HL-60 (cell line): ENCODE results near the gene TET3.

ENCODE experiments used
- DNase-seq, 2 experiments: peaks; one replicate each; pipeline ENCODE4 v3.0.0-alpha.2; 2010 to 2020; ENCODE audit warnings: low read depth in 1 of 2, low spot score in 1 of 2
- H3K27ac ChIP-seq: fragments of 250-450 bp; sonication (Bioruptor Pico); replicated peaks from 2 replicates; pipeline ENCODE4 v1.5.1; 2020; ENCODE audit warnings: mild to moderate bottlenecking, moderate library complexity
- H3K27me3 ChIP-seq: fragments of 250-450 bp; sonication (Bioruptor Pico); 2 replicates; pipeline ENCODE4 v1.5.1; 2021; ENCODE audit warnings: mild to moderate bottlenecking, moderate library complexity; ENCODE audit not compliant: insufficient read depth, poor library complexity, severe bottlenecking
- H3K4me3 ChIP-seq: replicated peaks from 2 replicates; pipeline ENCODE4 v1.5.1; 2011; ENCODE audit warnings: mild to moderate bottlenecking, control low read depth, low read length; ENCODE audit not compliant: insufficient read depth
- GABPA ChIP-seq: IDR thresholded peaks from 2 replicates; pipeline ENCODE4 v1.6.1; 2012; ENCODE audit warnings: low read depth
- POLR2AphosphoS5 ChIP-seq: IDR thresholded peaks from 2 replicates; pipeline ENCODE4 v1.6.1; 2012; ENCODE audit warnings: low read depth
- SPI1 ChIP-seq: IDR thresholded peaks from 2 replicates; pipeline ENCODE4 v1.6.1; 2012; ENCODE audit warnings: low read depth, mild to moderate bottlenecking, borderline replicate concordance
- TF ChIP-seq, protein P1 (sequence below): IDR thresholded peaks from 2 replicates; pipeline ENCODE4 v1.6.1; 2012; ENCODE audit warnings: low read depth; ENCODE audit not compliant: insufficient replicate concordance
- TF ChIP-seq, protein P2 (sequence below): IDR thresholded peaks from one replicate; pipeline ENCODE4 v1.5.1; 2011; ENCODE audit warnings: low read length, control low read depth, inconsistent platforms; ENCODE audit not compliant: insufficient read depth

Gene TET3

DNA sequence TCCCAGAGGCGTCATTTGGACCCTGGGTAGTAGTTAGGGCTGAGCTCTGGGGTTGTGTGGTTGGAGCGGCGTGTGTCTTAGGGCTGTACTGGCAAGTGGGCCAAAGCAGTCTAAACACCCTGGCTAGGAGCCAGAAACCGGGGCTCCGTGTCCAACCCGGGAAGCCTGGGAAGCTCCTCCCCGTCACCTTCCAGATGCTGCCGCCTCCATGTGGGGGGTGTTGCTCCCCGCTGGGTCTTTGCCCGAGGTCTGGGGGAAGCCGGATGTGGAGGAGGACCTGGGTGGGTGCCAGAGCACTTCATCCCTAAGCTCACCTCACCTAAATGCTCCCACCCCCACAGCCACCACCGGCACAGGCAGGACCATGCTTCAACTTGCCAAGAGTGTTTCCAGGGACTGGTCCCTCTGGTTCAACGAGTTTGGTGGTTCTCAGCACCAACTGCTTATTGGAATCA is 25.4 kb downstream of the TET3 start:
- Histone ChIP-seq H3K27me3 (no peaks in the 10 kb centered on the region), H3K27ac (no peak overlapping the region), H3K4me3 (no peak overlapping the region)
- no peak for TF ChIP-seq POLR2AphosphoS5
- no peak for TF ChIP-seq SPI1
- TF ChIP-seq, protein P1, sequence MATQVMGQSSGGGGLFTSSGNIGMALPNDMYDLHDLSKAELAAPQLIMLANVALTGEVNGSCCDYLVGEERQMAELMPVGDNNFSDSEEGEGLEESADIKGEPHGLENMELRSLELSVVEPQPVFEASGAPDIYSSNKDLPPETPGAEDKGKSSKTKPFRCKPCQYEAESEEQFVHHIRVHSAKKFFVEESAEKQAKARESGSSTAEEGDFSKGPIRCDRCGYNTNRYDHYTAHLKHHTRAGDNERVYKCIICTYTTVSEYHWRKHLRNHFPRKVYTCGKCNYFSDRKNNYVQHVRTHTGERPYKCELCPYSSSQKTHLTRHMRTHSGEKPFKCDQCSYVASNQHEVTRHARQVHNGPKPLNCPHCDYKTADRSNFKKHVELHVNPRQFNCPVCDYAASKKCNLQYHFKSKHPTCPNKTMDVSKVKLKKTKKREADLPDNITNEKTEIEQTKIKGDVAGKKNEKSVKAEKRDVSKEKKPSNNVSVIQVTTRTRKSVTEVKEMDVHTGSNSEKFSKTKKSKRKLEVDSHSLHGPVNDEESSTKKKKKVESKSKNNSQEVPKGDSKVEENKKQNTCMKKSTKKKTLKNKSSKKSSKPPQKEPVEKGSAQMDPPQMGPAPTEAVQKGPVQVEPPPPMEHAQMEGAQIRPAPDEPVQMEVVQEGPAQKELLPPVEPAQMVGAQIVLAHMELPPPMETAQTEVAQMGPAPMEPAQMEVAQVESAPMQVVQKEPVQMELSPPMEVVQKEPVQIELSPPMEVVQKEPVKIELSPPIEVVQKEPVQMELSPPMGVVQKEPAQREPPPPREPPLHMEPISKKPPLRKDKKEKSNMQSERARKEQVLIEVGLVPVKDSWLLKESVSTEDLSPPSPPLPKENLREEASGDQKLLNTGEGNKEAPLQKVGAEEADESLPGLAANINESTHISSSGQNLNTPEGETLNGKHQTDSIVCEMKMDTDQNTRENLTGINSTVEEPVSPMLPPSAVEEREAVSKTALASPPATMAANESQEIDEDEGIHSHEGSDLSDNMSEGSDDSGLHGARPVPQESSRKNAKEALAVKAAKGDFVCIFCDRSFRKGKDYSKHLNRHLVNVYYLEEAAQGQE = no peak
- TF ChIP-seq, protein P2, sequence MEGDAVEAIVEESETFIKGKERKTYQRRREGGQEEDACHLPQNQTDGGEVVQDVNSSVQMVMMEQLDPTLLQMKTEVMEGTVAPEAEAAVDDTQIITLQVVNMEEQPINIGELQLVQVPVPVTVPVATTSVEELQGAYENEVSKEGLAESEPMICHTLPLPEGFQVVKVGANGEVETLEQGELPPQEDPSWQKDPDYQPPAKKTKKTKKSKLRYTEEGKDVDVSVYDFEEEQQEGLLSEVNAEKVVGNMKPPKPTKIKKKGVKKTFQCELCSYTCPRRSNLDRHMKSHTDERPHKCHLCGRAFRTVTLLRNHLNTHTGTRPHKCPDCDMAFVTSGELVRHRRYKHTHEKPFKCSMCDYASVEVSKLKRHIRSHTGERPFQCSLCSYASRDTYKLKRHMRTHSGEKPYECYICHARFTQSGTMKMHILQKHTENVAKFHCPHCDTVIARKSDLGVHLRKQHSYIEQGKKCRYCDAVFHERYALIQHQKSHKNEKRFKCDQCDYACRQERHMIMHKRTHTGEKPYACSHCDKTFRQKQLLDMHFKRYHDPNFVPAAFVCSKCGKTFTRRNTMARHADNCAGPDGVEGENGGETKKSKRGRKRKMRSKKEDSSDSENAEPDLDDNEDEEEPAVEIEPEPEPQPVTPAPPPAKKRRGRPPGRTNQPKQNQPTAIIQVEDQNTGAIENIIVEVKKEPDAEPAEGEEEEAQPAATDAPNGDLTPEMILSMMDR = no peak
- no peak for TF ChIP-seq GABPA
- no peak for DNase-seq

DNA sequence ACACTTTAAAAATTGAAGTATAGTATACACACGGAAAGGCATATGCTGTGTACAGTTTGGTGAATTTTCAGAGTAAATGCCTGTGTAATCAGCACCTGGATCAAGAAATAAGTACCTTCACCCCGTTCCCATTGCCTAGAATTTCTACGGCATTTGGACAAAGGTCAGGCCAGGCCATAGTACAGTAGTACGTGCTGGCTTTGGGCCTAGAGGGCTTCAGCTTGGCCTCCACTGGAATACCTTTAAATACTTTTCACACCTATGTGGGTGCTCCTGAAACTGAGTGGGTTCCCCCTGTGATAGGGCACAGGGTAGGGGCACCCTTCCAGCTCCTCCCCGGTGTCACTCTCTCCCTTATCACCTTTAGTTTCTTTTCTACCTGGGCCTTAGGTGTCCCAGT is 26.5 kb downstream of the TET3 start:
- Histone ChIP-seq H3K4me3 (no peak overlapping the region), H3K27ac (no peak overlapping the region), H3K27me3 (no peaks in the 10 kb centered on the region)
- no peak for TF ChIP-seq GABPA
- no peak for TF ChIP-seq SPI1
- no peak for TF ChIP-seq POLR2AphosphoS5
- TF ChIP-seq, protein P1 = no peak
- TF ChIP-seq, protein P2 = no peak
- DNase-seq = no peak

DNA sequence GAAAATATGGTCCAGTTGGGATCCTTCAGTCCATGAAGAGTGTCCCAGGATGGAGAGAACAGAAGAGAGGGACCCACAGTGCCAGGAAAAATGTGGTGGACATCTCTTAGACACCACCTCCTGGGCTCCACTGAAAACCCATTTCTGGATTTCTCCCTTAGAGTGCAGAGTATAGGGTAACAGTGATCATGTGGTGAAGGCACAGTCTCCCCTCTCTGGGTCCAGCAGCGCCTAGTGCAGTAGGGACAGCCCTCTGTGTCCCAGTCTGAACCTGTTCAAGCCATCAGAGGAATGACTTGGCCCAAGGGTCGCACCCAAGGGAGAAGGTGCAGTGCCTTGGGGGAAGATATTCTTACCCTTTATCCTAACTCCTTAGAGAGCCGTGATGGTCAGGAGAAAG is 30.1 kb downstream of the TET3 start:
- H3K27ac ChIP-seq = no peak overlapping the region
- DNase-seq = no peak
- no peaks in the 10 kb centered on the region for H3K27me3 ChIP-seq
- H3K4me3 ChIP-seq = no peak overlapping the region
- no peak for TF ChIP-seq GABPA
- TF ChIP-seq SPI1 = no peak
- no peak for TF ChIP-seq POLR2AphosphoS5
- TF ChIP-seq, protein P1 = no peak
